Measurements from ENCODE around the gene CALN1.
A peak's percentile ranks its signal among the peaks of the same experiment; 100 is the strongest.
"Not testable (repeated sequence)": the region's sequence is repeated elsewhere in the genome, so short reads cannot be mapped to it uniquely, and the experiment has no call there.

Gene CALN1

GRCh38 chr7:72408966-72409637 is 3.0 kb downstream of the CALN1 start:
- no peak for DNase-seq

GRCh38 chr7:72406820-72407403 is 5.2 kb downstream of the CALN1 start:
- no peak for DNase-seq

GRCh38 chr7:72405871-72406270 is 6.3 kb downstream of the CALN1 start:
- DNase-seq: no peak

GRCh38 chr7:72405418-72405817 is 6.7 kb downstream of the CALN1 start:
- peak in 1 of 2 donors; percentile 84 for DNase-seq

GRCh38 chr7:72404743-72405142 is 7.4 kb downstream of the CALN1 start:
- DNase-seq: no peak

GRCh38 chr7:72403458-72404076 is 8.6 kb downstream of the CALN1 start:
- DNase-seq: peak in 1 of 2 donors; percentile 64

GRCh38 chr7:72394016-72394415 is 18.1 kb downstream of the CALN1 start:
- DNase-seq: peak in 1 of 2 donors; percentile 31

- DNase-seq: no peak
Measured at GRCh38 chr7:72391821-72392377, 20.2 kb downstream of the CALN1 start.

GRCh38 chr7:72386118-72386517 is 26.0 kb downstream of the CALN1 start:
- DNase-seq: no peak

- DNase-seq: no peak
Measured at GRCh38 chr7:72362246-72362645, 49.9 kb downstream of the CALN1 start.

GRCh38 chr7:72345208-72345727 is 66.9 kb downstream of the CALN1 start:
- DNase-seq: no peak

GRCh38 chr7:72343991-72344390 is 68.1 kb downstream of the CALN1 start:
- no peak for DNase-seq

GRCh38 chr7:72343354-72343753 is 68.8 kb downstream of the CALN1 start:
- DNase-seq: not testable (repeated sequence)

GRCh38 chr7:72337390-72338167 is 74.6 kb downstream of the CALN1 start:
- DNase-seq: peak in 1 of 2 donors; percentile 42

GRCh38 chr7:72336632-72337389 is 75.3 kb downstream of the CALN1 start:
- DNase-seq: no peak

GRCh38 chr7:72336382-72336631 is 75.8 kb downstream of the CALN1 start:
- DNase-seq: no peak

GRCh38 chr7:72335561-72336381 is 76.4 kb downstream of the CALN1 start:
- peak in 1 of 2 donors; percentile 9 for DNase-seq

- DNase-seq: no peak
Measured at GRCh38 chr7:72334698-72335097, 77.4 kb downstream of the CALN1 start.

- no peak for DNase-seq
Measured at GRCh38 chr7:72334066-72334465, 78.1 kb downstream of the CALN1 start.

- DNase-seq: no peak
Measured at GRCh38 chr7:72326811-72327210, 85.3 kb downstream of the CALN1 start.

GRCh38 chr7:72326365-72326764 is 85.8 kb downstream of the CALN1 start:
- DNase-seq: no peak

- no peak for DNase-seq
Measured at GRCh38 chr7:72325561-72325960, 86.6 kb downstream of the CALN1 start.

Data from bone marrow (tissue), 2 donors.